Heart left ventricle (tissue), 16 donors: ENCODE data around the gene LRRC36. TPM values are rescaled to one million over a fixed set of nuclear protein-coding genes. Genes with fewer than 3 reads are reported as not detected.

Experiments used
- ATAC-seq, 4 donors: fragments of 200-7000 bp; cut with Tn5 transposase; one replicate each; pipeline ENCODE4 v1.9.1; 2020 to 2022; ENCODE audit warnings: moderate library complexity in 4 of 4, mild to moderate bottlenecking in 3 of 4, moderate number of reproducible peaks in 1 of 4
- DNase-seq, 5 donors: peaks; one replicate each; pipeline ENCODE4 v3.0.0-alpha.2; 2020
- H3K27ac ChIP-seq, 12 donors: fragments of 200-600 bp; sonication (generic) in 4 of 12; one replicate each; pipeline versions ENCODE4 v1.5.0 to v1.8.0; 2016 to 2022; ENCODE audit warnings: mild to moderate bottlenecking in 2 of 12
- H3K27me3 ChIP-seq, 9 donors: fragments of 200-600 bp; sonication (generic) in 2 of 9; one replicate each; pipeline versions ENCODE4 v1.5.1 to v1.8.0; 2016 to 2022; ENCODE audit warnings: mild to moderate bottlenecking in 3 of 9
- H3K36me3 ChIP-seq, 9 donors: fragments of 200-600 bp; sonication (generic) in 2 of 9; one replicate each; pipeline versions ENCODE4 v1.5.0 to v1.8.0; 2018 to 2022; ENCODE audit warnings: mild to moderate bottlenecking in 2 of 9
- H3K4me1 ChIP-seq, 12 donors: fragments of 200-600 bp; sonication (generic) in 4 of 12; one replicate each; pipeline versions ENCODE4 v1.5.0 to v1.8.0; 2016 to 2022; ENCODE audit warnings: mild to moderate bottlenecking in 3 of 12
- H3K4me3 ChIP-seq, 12 donors: fragments of 200-600 bp; sonication (generic) in 4 of 12; one replicate each; pipeline versions ENCODE4 v1.5.0 to v1.8.0; 2017 to 2022; ENCODE audit warnings: mild to moderate bottlenecking in 9 of 12, moderate library complexity in 4 of 12
- H3K9me3 ChIP-seq, 12 donors: fragments of 200-600 bp; sonication (generic) in 4 of 12; one replicate each; pipeline versions ENCODE4 v1.5.0 to v1.8.0; 2016 to 2022; ENCODE audit warnings: mild to moderate bottlenecking in 1 of 12
- POLR2A ChIP-seq, 2 donors: fragments of 450-650 bp; IDR thresholded peaks; one replicate each; pipeline ENCODE4 v1.6.1; 2017; ENCODE audit warnings: antibody characterized with exemption in 2 of 2, mild to moderate bottlenecking in 2 of 2, moderate library complexity in 2 of 2
- WGBS, 4 donors: extraction: QIAGEN DNeasy Blood & Tissue Kit in 2 of 4; methylation state at CpG; one replicate each; pipeline versions ENCODE4 v1.1.5 to v1.1.7; 2013 to 2018; 5-methylcytosine and 5-hydroxymethylcytosine counted together
- intact Hi-C, 10 donors: fragments of 100-400 bp; cut with DNase I; formaldehyde crosslinking; loops; one replicate each; pipeline versions ENCODE4 v1.11.1 to v1.14.2; 2022
- long read RNA-seq, 3 donors: library from polyadenylated mRNA; unstranded; transcript quantifications; one replicate each; pipeline ENCODE4 v2.0.0, GENCODE V29; 2020 to 2021
- polyA plus RNA-seq, 2 donors: library from polyadenylated mRNA; stranded (reverse); fragments of 200-250 nt; gene quantifications; one replicate each; pipeline ENCODE4 v1.2.3, GENCODE V29; 2013
- total RNA-seq, 9 donors: library from RNA; depleted of rRNA in 2 of 9; stranded (reverse); fragments of >200 nt in 2 of 9; fragmentation: NEBNext Ultra II Directional in 3 of 9; extraction: Animal tissue kit (Norgen Biotek cat#: 25700) in 3 of 9; gene quantifications; one replicate each; pipeline versions ENCODE4 v1.1.0 to v1.2.4, GENCODE V29; 2016 to 2023
- TF ChIP-seq, protein P1 (sequence below), 12 donors: fragments of 200-600 bp; sonication (generic) in 4 of 12; IDR thresholded peaks; one replicate each; pipeline versions ENCODE4 v1.5.0 to v1.8.0; 2018 to 2022; ENCODE audit warnings: antibody characterized with exemption in 12 of 12, mild to moderate bottlenecking in 5 of 12
- donor health status: ischemic (EF 13 %, LVEDD 7.1; RV severe dilation, severe dysfunction).
- donor health status: healthy with polysubstance abuse.
- donor health status: DM: no; HTN: yes; CAD: no.
- donor health status: DM: no; HTN: no; CAD: no.
- donor health status: ischemic (EF 25% LVEDD 6.9; RV normal size, moderate dysfunction).
- donor health status: ischemic (EF 25% LVEDD 5.7; RV mildly dilated, moderate dysfunction).
- donor health status: healthy.
- donor health status: DM: yes; HTN: yes; CAD: no.
- donor health status: ischemic (EF 35%, LVEDD 5.7; RV mildly dilated, moderate dysfunction).
- donor health status: nonischemic (EF 11% LVEDD 7.7; RV severe dilation, severe dysfunction).
- donor health status: DM: yes; HTN: yes; CAD: no.
- donor health status: PGD.
- donor health status: ischemic (EF 29% LVEDD 5.4; RV normal size, mild dysfunction).
- donor health status: nonischemic (EF 23%, LVEDD 6.1; RV moderate dilation, normal function).

The LRRC36 gene, protein sequence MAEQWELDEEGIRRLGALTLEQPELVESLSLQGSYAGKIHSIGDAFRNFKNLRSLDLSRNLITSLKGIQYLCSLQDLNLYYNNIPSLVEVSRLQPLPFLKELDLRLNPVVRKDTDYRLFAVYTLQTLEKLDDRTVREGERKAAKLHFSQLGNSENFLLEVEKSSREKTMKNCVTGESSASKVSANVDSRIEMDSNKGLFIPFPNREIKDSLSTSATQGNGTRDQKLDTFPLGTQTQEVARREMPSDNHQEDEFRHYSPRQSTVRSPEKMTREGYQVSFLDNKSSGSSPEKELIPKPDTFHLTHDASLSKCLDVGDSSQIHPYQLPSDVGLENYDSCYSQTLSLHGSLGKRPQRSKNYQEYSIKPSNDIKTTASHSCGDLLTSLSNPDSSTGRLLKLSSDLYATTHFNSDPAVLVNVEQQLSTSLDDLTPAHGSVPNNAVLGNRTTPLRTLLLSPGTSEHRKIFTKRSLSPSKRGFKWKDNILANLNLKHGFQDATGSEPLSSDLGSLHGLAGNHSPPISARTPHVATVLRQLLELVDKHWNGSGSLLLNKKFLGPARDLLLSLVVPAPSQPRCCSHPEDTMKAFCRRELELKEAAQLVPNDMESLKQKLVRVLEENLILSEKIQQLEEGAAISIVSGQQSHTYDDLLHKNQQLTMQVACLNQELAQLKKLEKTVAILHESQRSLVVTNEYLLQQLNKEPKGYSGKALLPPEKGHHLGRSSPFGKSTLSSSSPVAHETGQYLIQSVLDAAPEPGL
- total RNA-seq = under 1 TPM in 1 of 9 donors, not detected in 8; 0.27 TPM
- polyA plus RNA-seq = under 1 TPM; 0.15 to 0.42 TPM
- long read RNA-seq, donor 1 = 0 reads
- long read RNA-seq, donor 2 = 0 reads
- long read RNA-seq, donor 3 = 0 reads

DNA sequence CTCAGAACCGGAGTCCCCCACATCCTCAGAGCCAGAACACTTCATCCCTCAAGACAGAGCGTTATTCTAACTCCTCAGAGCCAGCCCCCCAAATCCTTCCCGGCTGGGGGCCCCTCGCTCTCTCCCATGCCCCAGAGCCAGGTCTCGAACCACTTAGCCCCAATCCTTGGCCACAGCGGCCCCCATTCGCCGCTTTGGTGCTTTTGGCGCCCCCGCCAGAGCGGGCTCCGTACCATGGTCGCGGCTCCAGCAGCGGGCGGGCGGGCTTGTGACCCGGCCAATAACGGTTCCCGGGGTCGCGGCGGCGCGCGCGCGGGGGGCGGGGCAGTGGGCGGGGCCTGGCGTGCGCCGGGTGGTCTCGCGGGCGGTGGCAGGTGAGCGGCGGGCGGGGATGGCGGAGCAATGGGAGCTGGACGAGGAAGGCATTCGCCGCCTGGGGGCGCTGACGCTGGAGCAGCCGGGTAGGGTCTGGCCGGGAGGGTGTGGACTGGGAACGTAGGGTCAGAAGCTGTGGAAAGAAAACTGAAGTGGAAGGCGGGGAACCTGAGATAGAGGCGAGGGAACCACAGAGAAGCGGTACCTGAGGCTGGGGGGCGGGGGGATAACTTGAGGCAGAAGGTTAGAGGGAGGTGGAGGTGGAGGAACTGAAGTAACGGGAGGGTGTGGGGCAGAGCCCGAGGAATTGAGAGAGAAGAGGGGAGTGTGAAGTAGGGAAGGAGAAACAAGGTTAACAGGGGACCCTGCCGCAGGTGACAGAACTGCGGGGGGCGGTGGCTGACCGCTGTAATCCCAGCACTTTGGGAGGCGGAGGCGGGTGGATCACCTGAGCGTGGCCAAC lies at the start of gene LRRC36, which contains the start of gene KCTD19:
LRRC36 (plus strand) TSS at position 344 of the 838 bp plus-strand sequence; CDS start at position 392, 48 bp downstream.
KCTD19 (minus strand) TSS at position 270 of the 838 bp plus-strand sequence; CDS start at position 236, 34 bp downstream.
- DNase-seq (peak; percentile 37 to 64 (median 49)), ATAC-seq (peak in 3 of 4 donors; percentile 54 to 74 (median 63))
- Histone ChIP-seq H3K27me3 (peaks cover 0 to 19% (median 13%) of the 10 kb centered on the region in 9 donors), H3K4me1 (peaks cover 0 to 22% (median 6%) of the 10 kb centered on the region in 12 donors), H3K9me3 (no peaks in the 10 kb centered on the region), H3K27ac (no peak within 1 kb of the TSS), H3K4me3 (peak within 1 kb of the TSS; percentile 4 to 58 (median 50)), H3K36me3 (no peaks in the 10 kb centered on the region)
- TF ChIP-seq, protein P1, sequence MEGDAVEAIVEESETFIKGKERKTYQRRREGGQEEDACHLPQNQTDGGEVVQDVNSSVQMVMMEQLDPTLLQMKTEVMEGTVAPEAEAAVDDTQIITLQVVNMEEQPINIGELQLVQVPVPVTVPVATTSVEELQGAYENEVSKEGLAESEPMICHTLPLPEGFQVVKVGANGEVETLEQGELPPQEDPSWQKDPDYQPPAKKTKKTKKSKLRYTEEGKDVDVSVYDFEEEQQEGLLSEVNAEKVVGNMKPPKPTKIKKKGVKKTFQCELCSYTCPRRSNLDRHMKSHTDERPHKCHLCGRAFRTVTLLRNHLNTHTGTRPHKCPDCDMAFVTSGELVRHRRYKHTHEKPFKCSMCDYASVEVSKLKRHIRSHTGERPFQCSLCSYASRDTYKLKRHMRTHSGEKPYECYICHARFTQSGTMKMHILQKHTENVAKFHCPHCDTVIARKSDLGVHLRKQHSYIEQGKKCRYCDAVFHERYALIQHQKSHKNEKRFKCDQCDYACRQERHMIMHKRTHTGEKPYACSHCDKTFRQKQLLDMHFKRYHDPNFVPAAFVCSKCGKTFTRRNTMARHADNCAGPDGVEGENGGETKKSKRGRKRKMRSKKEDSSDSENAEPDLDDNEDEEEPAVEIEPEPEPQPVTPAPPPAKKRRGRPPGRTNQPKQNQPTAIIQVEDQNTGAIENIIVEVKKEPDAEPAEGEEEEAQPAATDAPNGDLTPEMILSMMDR (IDR thresholded peaks at IDR 0.05) = peak in 10 of 12 donors; percentile 15 to 54 (median 41)
- no peak for TF ChIP-seq POLR2A (IDR thresholded peaks at IDR 0.05)
- intact Hi-C loops = no loop called here
- WGBS, 4 donors = 7 to 10% (median 8%) methylated on average over 54 to 61 of the region's 61 CpGs

DNA sequence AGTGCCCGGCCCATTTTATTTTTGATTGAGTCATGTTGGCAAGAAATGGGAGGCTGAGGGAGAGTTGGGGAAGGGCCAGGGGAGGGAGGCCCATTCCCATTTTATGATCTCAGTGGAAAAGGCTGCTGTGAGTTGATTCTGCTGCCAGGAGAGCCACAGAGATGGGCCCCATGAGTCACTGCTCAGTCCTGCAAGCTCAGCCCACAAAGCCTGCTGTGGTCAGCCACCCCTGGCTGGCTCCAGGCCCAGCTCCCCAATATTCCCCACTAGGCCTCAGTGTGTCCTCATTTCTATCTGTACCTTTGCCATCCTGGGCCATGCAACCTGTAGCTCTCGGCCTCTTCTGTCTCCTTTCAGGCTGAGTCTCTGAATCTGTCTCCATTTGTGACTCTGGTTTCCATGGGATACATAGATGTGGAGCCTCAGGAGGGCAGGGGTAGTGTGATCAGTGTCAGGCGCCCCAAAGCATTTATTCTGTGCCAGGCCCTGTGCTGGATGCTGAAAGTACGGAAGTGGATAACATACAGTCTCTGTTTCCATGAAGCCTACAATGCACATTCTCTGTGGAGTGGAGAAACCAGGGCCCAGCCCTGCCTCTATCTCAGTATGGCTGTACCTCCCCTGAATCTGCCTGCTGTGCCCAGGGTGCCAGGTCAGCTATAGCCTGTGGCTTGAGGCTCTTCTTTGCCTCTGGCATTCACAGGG lies 49.2 kb upstream of the LRRC36 start:
- ATAC-seq (peak in 3 of 4 donors; percentile 6 to 70 (median 43)), DNase-seq (peak in 3 of 5 donors; percentile 11 to 72 (median 71))
- H3K4me1 ChIP-seq = peaks cover 0 to 26% (median 7%) of the 10 kb centered on the region in 12 donors
- peaks cover 0 to 2% (median 0%) of the 10 kb centered on the region in 9 donors for H3K36me3 ChIP-seq
- H3K27ac ChIP-seq = peak overlapping the region in 2 of 12 donors; percentile 20 to 60
- H3K4me3 ChIP-seq = no peak overlapping the region
- TF ChIP-seq, protein P1 (IDR thresholded peaks at IDR 0.05) = no peak
- TF ChIP-seq POLR2A (IDR thresholded peaks at IDR 0.05) = no peak
- intact Hi-C loops = loop anchor here in 1 of 10 donors (5.0 kb wide), 1 partner anchor 120 kb away; no protein-coding TSS in a partner anchor
- no peaks in the 10 kb centered on the region for H3K9me3 ChIP-seq
- WGBS, 4 donors = 85 to 91% (median 89%) methylated on average over 3 to 4 of the region's 4 CpGs
- H3K27me3 ChIP-seq = peaks cover 0 to 3% (median 0%) of the 10 kb centered on the region in 9 donors

DNA sequence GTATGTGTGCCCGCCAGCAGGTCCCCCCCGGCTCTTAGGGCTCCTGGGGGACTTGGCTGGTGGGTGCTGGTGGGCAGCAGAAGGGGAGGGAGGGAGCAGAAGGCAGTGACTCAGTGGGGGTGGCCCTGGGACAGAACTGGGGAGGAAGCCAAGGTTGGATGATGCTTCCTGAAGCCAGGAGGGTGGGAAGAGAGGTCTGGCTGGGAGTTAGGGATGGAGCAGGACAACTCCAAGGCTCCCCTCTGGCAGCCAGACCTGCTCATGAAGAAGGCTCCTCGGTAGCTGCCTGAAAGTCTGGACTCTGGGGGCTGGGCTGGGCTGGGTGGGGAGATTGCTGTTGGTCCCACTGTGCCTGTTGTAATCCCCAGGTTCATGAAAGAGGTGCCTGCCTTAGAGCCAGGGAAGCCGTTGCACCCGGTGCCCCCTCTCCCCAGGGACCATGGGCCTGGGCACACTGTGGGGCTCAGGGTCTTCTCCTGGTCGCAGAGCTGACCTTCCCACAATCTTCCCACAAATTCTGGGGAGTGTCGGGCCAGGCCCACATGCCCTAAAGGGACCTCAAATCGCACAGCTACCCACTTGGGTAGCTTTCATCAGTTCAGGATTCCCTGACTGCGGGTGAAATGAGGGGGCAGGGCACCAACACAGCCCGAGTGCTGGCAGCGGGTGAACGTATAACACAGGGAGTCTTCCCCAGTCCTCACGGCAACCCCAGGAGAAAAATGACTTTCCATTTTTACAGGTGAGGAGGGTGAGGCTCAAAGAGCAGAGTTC lies 48.4 kb upstream of the LRRC36 start:
- H3K4me1 ChIP-seq = peaks cover 0 to 26% (median 7%) of the 10 kb centered on the region in 12 donors
- peaks cover 0 to 2% (median 0%) of the 10 kb centered on the region in 9 donors for H3K36me3 ChIP-seq
- peak in 3 of 5 donors; percentile 15 to 55 (median 48) for DNase-seq
- TF ChIP-seq POLR2A (IDR thresholded peaks at IDR 0.05) = no peak
- TF ChIP-seq, protein P1 (IDR thresholded peaks at IDR 0.05) = no peak
- ATAC-seq = peak in 3 of 4 donors; percentile 13 to 58 (median 17)
- H3K27ac ChIP-seq = peak overlapping the region in 3 of 12 donors; percentile 24 to 60 (median 48)
- WGBS, 4 donors = 79 to 82% (median 80%) methylated on average over 8 to 13 of the region's 13 CpGs
- intact Hi-C loops = loop anchor here in 1 of 10 donors (5.0 kb wide), 1 partner anchor 119 kb away; no protein-coding TSS in a partner anchor
- no peaks in the 10 kb centered on the region for H3K9me3 ChIP-seq
- H3K27me3 ChIP-seq = peaks cover 0 to 3% (median 0%) of the 10 kb centered on the region in 9 donors
- peak overlapping the region in 11 of 12 donors; percentile 3 to 69 (median 55) for H3K4me3 ChIP-seq
